ENCODE data around the gene ZNF862. TPM values are rescaled to one million over a fixed set of nuclear protein-coding genes. Genes with fewer than 3 reads are reported as not detected.
A peak's percentile ranks its signal among the peaks of the same experiment; 100 is the strongest.

Gene ZNF862
- polyA plus RNA-seq, 4 donors, result 3.2 to 12.6 (median 6.6) TPM

DNA sequence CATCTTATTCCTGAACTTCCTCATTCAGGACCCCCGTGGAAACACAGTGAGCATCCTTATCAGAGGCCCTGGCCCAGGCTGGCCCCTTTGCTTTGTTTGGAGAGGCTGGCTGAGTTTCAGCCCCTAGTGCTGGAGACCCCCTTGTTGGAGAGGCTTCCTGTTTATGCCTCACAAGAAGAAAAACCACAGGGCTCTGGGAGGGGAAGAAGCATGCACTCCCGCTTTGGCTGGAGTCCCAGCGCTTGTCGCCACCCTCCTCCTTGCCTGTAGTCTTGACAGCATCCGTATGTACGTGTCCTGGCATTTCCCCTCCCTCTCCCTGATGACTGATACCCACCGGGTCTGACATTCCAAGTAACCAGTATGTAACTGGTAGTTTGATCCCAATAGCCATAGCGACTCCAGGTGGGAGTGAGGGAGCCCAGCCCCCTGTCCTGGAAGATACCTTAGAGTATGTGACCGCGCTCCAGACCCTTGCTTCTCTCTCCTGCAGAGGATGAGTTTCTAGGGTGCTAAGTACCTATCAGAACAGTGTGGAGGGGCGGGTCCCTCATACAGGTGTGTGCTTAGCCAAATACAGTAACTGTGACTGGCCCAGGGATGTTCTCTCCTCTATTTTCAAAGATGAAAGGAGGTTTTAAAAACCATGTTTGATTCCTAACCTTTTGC, 28.7 kb downstream of the ZNF862 start:
- no peak overlapping the region for H3K4me3 ChIP-seq (ENCODE audit: low read depth in 1 of 3, low read length in 3 of 3)
- peak overlapping the region in 1 of 3 donors; percentile 8 for H3K27ac ChIP-seq (ENCODE audit: low read depth in 1 of 3, low read length in 2 of 3)
- H3K36me3 ChIP-seq (ENCODE audit: control insufficient read depth in 3 of 3, insufficient read depth in 2 of 3, low read depth in 1 of 3, low read length in 3 of 3), result peaks cover 2 to 42% (median 5%) of the 10 kb centered on the region in 3 donors
- no peaks in the 10 kb centered on the region for H3K9me3 ChIP-seq (ENCODE audit: control insufficient read depth in 2 of 2, insufficient read depth in 1 of 2, low read depth in 1 of 2, low read length in 1 of 2)
- H3K4me1 ChIP-seq (ENCODE audit: control insufficient read depth in 3 of 3, insufficient read depth in 2 of 3, low read depth in 1 of 3, low read length in 2 of 3), result no peaks in the 10 kb centered on the region
- DNase-seq (peak in 1 of 2 donors; percentile 30), FAIRE-seq (no peak)
- 64 to 82% (median 79%) methylated on average over 11 of the region's 11 CpGs for WGBS, 3 donors
- H3K27me3 ChIP-seq (ENCODE audit: control insufficient read depth in 3 of 3, insufficient read depth in 3 of 3, low read length in 3 of 3), result no peaks in the 10 kb centered on the region

DNA sequence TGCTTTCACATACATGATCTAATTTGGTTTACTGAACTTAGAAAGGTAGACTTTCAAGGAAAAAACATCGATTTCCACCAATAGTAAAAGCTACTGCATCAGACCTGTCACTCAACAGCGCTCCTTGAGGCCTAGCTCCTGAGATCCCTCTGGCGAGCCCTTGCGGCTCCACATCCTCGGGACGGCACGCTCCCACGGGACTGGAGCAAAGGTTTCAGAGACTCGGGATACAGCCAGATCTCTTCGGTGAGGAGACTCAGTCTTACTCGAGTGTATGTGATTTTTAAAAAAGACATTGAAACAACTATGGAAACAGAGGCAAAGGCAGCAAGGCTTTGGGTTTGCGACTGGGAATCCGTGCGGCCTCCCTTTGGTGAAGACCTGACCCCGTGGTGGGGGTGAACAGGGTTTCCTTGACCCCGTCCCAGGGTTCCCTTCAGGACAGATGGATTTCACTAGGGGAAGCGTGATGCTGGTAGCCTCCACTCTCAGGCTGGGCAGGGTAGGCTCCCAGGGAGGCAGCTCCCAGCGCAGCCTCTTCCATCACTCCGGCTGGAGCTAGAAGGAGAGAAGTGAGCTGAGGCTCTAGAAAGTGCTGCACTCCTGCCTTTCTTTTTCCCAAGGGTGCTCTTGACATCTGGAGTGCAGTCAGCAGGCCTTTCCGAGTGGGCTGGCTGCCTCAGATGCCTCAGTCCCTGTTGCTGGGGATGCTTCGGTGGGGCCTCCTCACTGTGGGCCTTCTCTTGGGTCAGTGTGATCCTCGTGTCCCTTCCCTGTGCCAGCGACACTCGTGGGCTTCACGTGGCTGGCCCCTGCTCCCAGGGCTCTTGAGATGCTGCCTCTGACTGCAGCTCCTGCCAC, 29.8 kb downstream of the ZNF862 start:
- DNase-seq, result no peak
- no peak for FAIRE-seq

DNA sequence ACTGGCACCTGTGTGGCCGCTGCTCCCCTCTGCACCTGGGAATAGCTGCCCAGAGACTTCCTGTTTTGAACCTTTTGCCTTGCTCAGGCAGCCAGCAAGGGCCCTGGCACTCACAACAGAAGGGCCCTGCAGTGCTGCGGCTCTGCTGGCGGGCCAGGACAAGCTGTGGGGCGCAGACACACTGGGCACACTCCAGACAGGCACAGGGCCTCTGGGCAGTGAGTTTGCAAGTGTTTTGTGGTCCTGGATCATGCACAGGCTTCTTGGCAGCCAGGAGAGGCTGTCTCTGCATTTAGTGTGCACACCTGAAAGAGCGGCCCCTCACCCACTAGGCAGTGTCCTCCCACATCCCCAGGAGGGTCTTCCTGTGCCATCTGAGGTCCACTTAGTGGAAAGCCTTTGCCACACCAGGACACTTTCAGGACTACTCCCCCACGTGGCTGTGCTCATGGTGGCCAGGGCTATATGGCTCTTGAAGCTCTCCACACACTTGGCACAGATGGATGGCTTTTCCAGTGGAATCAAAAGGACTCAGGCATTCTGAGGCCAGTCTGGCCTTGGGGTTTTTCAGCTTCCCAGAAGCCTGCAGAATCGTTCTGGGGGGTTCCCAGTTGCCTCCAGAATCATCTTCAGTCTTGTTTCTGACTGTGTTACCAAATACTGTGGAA, 30.6 kb downstream of the ZNF862 start:
- peaks cover 0 to 8% (median 6%) of the 10 kb centered on the region in 3 donors for H3K4me1 ChIP-seq (ENCODE audit: control insufficient read depth in 3 of 3, insufficient read depth in 2 of 3, low read depth in 1 of 3, low read length in 2 of 3)
- DNase-seq (no peak), FAIRE-seq (no peak)
- no peak overlapping the region for H3K27ac ChIP-seq (ENCODE audit: low read depth in 1 of 3, low read length in 2 of 3)
- peaks cover 0 to 24% (median 3%) of the 10 kb centered on the region in 3 donors for H3K36me3 ChIP-seq (ENCODE audit: control insufficient read depth in 3 of 3, insufficient read depth in 2 of 3, low read depth in 1 of 3, low read length in 3 of 3)
- H3K9me3 ChIP-seq (ENCODE audit: control insufficient read depth in 2 of 2, insufficient read depth in 1 of 2, low read depth in 1 of 2, low read length in 1 of 2), result no peaks in the 10 kb centered on the region
- no peak overlapping the region for H3K4me3 ChIP-seq (ENCODE audit: low read depth in 1 of 3, low read length in 3 of 3)
- 73 to 85% (median 78%) methylated on average over 7 of the region's 7 CpGs for WGBS, 3 donors
- no peaks in the 10 kb centered on the region for H3K27me3 ChIP-seq (ENCODE audit: control insufficient read depth in 3 of 3, insufficient read depth in 3 of 3, low read length in 3 of 3)

More for the DNA sequence above, 29.8 kb downstream of the ZNF862 start:
- H3K27me3 ChIP-seq (ENCODE audit: control insufficient read depth in 3 of 3, insufficient read depth in 3 of 3, low read length in 3 of 3), result no peaks in the 10 kb centered on the region
- no peaks in the 10 kb centered on the region for H3K9me3 ChIP-seq (ENCODE audit: control insufficient read depth in 2 of 2, insufficient read depth in 1 of 2, low read depth in 1 of 2, low read length in 1 of 2)
- H3K27ac ChIP-seq (ENCODE audit: low read depth in 1 of 3, low read length in 2 of 3), result no peak overlapping the region
- H3K4me1 ChIP-seq (ENCODE audit: control insufficient read depth in 3 of 3, insufficient read depth in 2 of 3, low read depth in 1 of 3, low read length in 2 of 3), result peaks cover 0 to 7% (median 5%) of the 10 kb centered on the region in 3 donors
- WGBS, 3 donors, result 85 to 92% (median 88%) methylated on average over 25 of the region's 25 CpGs
- peaks cover 2 to 31% (median 5%) of the 10 kb centered on the region in 3 donors for H3K36me3 ChIP-seq (ENCODE audit: control insufficient read depth in 3 of 3, insufficient read depth in 2 of 3, low read depth in 1 of 3, low read length in 3 of 3)
- no peak overlapping the region for H3K4me3 ChIP-seq (ENCODE audit: low read depth in 1 of 3, low read length in 3 of 3)

DNA sequence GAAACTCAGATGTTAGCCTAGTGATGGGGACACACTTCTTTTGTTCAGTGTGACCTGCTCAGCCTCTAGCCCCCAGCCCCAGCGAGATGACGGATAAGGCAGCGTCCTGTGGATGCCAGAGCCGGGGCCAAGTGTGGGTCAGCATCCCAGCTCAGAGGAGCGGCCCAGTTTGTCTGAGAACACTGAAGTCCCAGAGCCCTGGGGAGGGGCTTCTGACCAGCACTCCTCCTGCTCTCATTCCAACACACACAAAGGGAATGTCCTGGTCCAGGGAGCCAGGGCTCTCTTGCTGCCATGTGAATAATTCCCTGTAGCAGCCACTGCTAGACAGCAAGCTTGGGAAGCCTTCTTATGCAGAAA, 31.1 kb downstream of the ZNF862 start:
- H3K4me3 ChIP-seq (ENCODE audit: low read depth in 1 of 3, low read length in 3 of 3), result no peak overlapping the region
- FAIRE-seq, result no peak
- no peaks in the 10 kb centered on the region for H3K9me3 ChIP-seq (ENCODE audit: control insufficient read depth in 2 of 2, insufficient read depth in 1 of 2, low read depth in 1 of 2, low read length in 1 of 2)
- DNase-seq, result no peak
- peaks cover 0 to 18% (median 3%) of the 10 kb centered on the region in 3 donors for H3K36me3 ChIP-seq (ENCODE audit: control insufficient read depth in 3 of 3, insufficient read depth in 2 of 3, low read depth in 1 of 3, low read length in 3 of 3)
- H3K4me1 ChIP-seq (ENCODE audit: control insufficient read depth in 3 of 3, insufficient read depth in 2 of 3, low read depth in 1 of 3, low read length in 2 of 3), result peaks cover 0 to 11% (median 6%) of the 10 kb centered on the region in 3 donors
- H3K27me3 ChIP-seq (ENCODE audit: control insufficient read depth in 3 of 3, insufficient read depth in 3 of 3, low read length in 3 of 3), result peaks cover 0 to 1% (median 0%) of the 10 kb centered on the region in 3 donors
- 80 to 94% (median 90%) methylated on average over 5 of the region's 5 CpGs for WGBS, 3 donors
- H3K27ac ChIP-seq (ENCODE audit: low read depth in 1 of 3, low read length in 2 of 3), result no peak overlapping the region

DNA sequence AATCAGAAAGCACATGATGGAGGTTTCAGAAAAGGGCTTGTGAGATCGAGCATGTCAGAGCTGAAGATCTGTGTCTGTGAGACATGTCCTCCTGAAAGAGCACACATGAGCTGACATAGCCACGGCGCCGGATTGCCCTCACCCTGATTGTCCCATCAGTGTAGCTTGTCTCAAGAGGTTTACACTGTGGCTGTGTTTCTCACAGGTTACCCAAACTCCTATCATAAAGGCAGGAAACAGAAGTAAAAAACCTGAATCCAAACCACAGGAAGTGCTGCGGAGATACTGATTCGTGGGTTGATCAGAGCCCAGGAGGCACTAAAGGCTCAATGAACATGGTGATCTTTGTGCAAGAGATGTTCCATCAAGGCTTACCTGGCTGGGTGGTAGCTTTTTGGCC, 31.7 kb downstream of the ZNF862 start:
- Histone ChIP-seq H3K4me1 (ENCODE audit: control insufficient read depth in 3 of 3, insufficient read depth in 2 of 3, low read depth in 1 of 3, low read length in 2 of 3) (peaks cover 0 to 14% (median 6%) of the 10 kb centered on the region in 3 donors), H3K9me3 (ENCODE audit: control insufficient read depth in 2 of 2, insufficient read depth in 1 of 2, low read depth in 1 of 2, low read length in 1 of 2) (no peaks in the 10 kb centered on the region), H3K36me3 (ENCODE audit: control insufficient read depth in 3 of 3, insufficient read depth in 2 of 3, low read depth in 1 of 3, low read length in 3 of 3) (peaks cover 0 to 12% (median 0%) of the 10 kb centered on the region in 3 donors), H3K4me3 (ENCODE audit: low read depth in 1 of 3, low read length in 3 of 3) (no peak overlapping the region), H3K27ac (ENCODE audit: low read depth in 1 of 3, low read length in 2 of 3) (peak overlapping the region in 1 of 3 donors; percentile 29), H3K27me3 (ENCODE audit: control insufficient read depth in 3 of 3, insufficient read depth in 3 of 3, low read length in 3 of 3) (peaks cover 0 to 6% (median 0%) of the 10 kb centered on the region in 3 donors)
- FAIRE-seq (no peak), DNase-seq (peak in 1 of 2 donors; percentile 61)
- 55 to 80% (median 59%) methylated on average over 6 of the region's 6 CpGs for WGBS, 3 donors

DNA sequence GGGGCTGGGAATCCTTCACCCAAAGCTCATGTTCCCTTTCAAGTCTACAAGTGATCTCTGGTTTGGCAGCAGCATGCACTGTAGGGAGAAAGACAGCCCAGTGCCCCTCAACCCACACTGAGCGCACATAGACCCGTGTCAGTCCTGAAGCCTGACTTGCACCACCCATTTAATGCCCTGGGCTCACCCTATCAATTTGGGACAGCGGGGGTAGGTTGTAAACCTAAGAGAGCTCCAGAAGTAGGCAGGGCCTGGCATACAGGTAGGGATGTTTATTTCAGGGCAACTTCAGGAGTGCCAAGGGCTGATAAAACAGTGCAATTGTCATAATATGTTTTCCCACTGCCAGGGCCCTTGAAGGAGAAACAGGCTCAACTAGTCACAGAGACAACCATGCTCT, 32.1 kb downstream of the ZNF862 start:
- Histone ChIP-seq H3K36me3 (ENCODE audit: control insufficient read depth in 3 of 3, insufficient read depth in 2 of 3, low read depth in 1 of 3, low read length in 3 of 3) (peaks cover 0 to 8% (median 0%) of the 10 kb centered on the region in 3 donors), H3K27ac (ENCODE audit: low read depth in 1 of 3, low read length in 2 of 3) (peak overlapping the region in 1 of 3 donors; percentile 29), H3K27me3 (ENCODE audit: control insufficient read depth in 3 of 3, insufficient read depth in 3 of 3, low read length in 3 of 3) (peaks cover 0 to 6% (median 0%) of the 10 kb centered on the region in 3 donors), H3K4me3 (ENCODE audit: low read depth in 1 of 3, low read length in 3 of 3) (no peak overlapping the region), H3K9me3 (ENCODE audit: control insufficient read depth in 2 of 2, insufficient read depth in 1 of 2, low read depth in 1 of 2, low read length in 1 of 2) (no peaks in the 10 kb centered on the region), H3K4me1 (ENCODE audit: control insufficient read depth in 3 of 3, insufficient read depth in 2 of 3, low read depth in 1 of 3, low read length in 2 of 3) (peaks cover 0 to 14% (median 6%) of the 10 kb centered on the region in 3 donors)
- FAIRE-seq (no peak), DNase-seq (no peak)
- 73 to 78% (median 77%) methylated on average over 3 of the region's 3 CpGs for WGBS, 3 donors

DNA sequence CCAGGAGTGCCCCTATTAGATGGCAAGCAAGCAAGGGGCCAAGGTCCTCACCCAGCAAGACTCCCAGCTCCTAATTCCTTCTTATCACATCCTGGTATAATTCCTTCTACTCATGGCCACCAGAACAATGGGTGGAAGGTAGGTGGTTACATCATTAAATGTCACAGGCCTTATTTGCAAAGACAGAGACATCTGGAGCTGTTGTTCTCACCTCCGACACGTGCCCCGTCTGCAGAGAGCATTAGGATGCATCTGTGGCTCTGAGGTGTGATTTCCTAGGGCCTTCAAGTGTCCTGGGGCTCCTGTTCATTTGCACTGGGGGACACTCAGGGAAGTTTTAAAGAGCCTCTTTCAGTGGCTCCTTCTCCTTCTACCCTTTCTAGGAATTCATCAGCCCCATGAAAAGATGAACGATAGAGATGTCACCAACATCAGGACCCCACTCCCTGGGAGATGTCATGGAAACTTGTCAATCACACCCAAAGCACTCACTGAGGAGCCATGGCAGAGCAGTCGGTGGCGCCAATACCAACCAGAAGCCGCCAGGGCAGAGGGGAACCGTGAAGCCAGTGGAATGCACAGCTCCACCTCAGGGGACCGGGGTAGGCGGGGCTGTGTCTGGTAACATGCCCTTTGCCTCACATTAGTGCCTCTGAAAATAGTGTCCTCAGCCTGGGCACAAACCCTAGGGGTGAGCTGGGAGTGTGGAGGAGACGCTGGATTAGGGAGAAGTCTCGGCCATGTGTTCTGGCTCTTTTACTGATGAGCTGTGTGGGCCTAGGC, 32.7 kb downstream of the ZNF862 start:
- no peaks in the 10 kb centered on the region for H3K9me3 ChIP-seq (ENCODE audit: control insufficient read depth in 2 of 2, insufficient read depth in 1 of 2, low read depth in 1 of 2, low read length in 1 of 2)
- no peak for DNase-seq
- H3K4me3 ChIP-seq (ENCODE audit: low read depth in 1 of 3, low read length in 3 of 3), result no peak overlapping the region
- peaks cover 0 to 6% (median 0%) of the 10 kb centered on the region in 3 donors for H3K27me3 ChIP-seq (ENCODE audit: control insufficient read depth in 3 of 3, insufficient read depth in 3 of 3, low read length in 3 of 3)
- H3K27ac ChIP-seq (ENCODE audit: low read depth in 1 of 3, low read length in 2 of 3), result no peak overlapping the region
- 80 to 87% (median 84%) methylated on average over 12 of the region's 12 CpGs for WGBS, 3 donors
- peaks cover 0 to 14% (median 6%) of the 10 kb centered on the region in 3 donors for H3K4me1 ChIP-seq (ENCODE audit: control insufficient read depth in 3 of 3, insufficient read depth in 2 of 3, low read depth in 1 of 3, low read length in 2 of 3)
- H3K36me3 ChIP-seq (ENCODE audit: control insufficient read depth in 3 of 3, insufficient read depth in 2 of 3, low read depth in 1 of 3, low read length in 3 of 3), result peaks cover 0 to 6% (median 0%) of the 10 kb centered on the region in 3 donors
- no peak for FAIRE-seq

Data from small intestine (tissue), 7 donors.